MCF 10A (cell line): ENCODE data around the gene TF. TPM values are rescaled to one million over a fixed set of nuclear protein-coding genes. Genes with fewer than 3 reads are reported as not detected.
"Not testable (repeated sequence)": the region's sequence is repeated elsewhere in the genome, so short reads cannot be mapped to it uniquely, and the experiment has no call there.

Source experiments
- BruUV-seq: library from RNA; stranded (reverse); fragments of 400-500 nt; replicated peaks from 2 replicates; lab custom pipeline; 2021; lab: Mats Ljungman, UMichigan
- CTCF ChIA-PET: fragments of 300-600 bp; sonication (Branson Sonifier 250); formaldehyde crosslinking; extraction: SDS; loops from one replicate; lab custom pipeline; 2021; ENCODE audit warnings: antibody characterized with exemption, inconsistent platforms; lab: Yijun Ruan, JAX
- POLR2A ChIA-PET: fragments of 300-600, 350-650 bp; sonication (Branson Sonifier 250); formaldehyde crosslinking; extraction: SDS; loops from one replicate; lab custom pipeline; 2020; ENCODE audit warnings: antibody characterized with exemption, inconsistent platforms; lab: Yijun Ruan, JAX
- DNase-seq: peaks from one replicate; pipeline ENCODE4 v3.0.0-alpha.2; 2018; ENCODE audit not compliant: unreplicated experiment
- H3K27ac Mint-ChIP-seq: one replicate; pipeline ENCODE4 v1.8.0; 2022; ENCODE audit warnings: mild to moderate bottlenecking, low read depth, mixed read lengths; ENCODE audit not compliant: unreplicated experiment
- H3K27me3 Mint-ChIP-seq: one replicate; pipeline ENCODE4 v1.8.0; 2022; ENCODE audit warnings: mixed read lengths; ENCODE audit not compliant: insufficient read depth, unreplicated experiment
- H3K36me3 Mint-ChIP-seq: one replicate; pipeline ENCODE4 v1.8.0; 2022; ENCODE audit warnings: mild to moderate bottlenecking, moderate library complexity, mixed read lengths; ENCODE audit not compliant: insufficient read depth, unreplicated experiment
- H3K4me1 Mint-ChIP-seq: one replicate; pipeline ENCODE4 v1.8.0; 2022; ENCODE audit warnings: mixed read lengths; ENCODE audit not compliant: insufficient read depth, unreplicated experiment
- H3K4me3 Mint-ChIP-seq: one replicate; pipeline ENCODE4 v1.8.0; 2022; ENCODE audit warnings: mild to moderate bottlenecking, moderate library complexity, mixed read lengths; ENCODE audit not compliant: unreplicated experiment
- H3K9me3 Mint-ChIP-seq: one replicate; pipeline ENCODE4 v1.8.0; 2022; ENCODE audit warnings: mixed read lengths; ENCODE audit not compliant: unreplicated experiment
- intact Hi-C: fragments of 100-400 bp; cut with micrococcal nuclease; formaldehyde crosslinking; loops from 2 replicates; pipeline ENCODE4 v1.14.1; 2022
- total RNA-seq: library from RNA; stranded (reverse); gene quantifications from 2 replicates; pipeline ENCODE4 v1.2.3, GENCODE V29; 2022
- TF ChIP-seq, protein P1 (sequence below): fragments of 200-600 bp; IDR thresholded peaks from one replicate; pipeline ENCODE4 v1.8.0; 2022; ENCODE audit warnings: antibody characterized with exemption, mild to moderate bottlenecking; ENCODE audit not compliant: unreplicated experiment

The TF gene
- total RNA-seq, 1 experiment from 2014 or later = 0.19 TPM

DNA sequence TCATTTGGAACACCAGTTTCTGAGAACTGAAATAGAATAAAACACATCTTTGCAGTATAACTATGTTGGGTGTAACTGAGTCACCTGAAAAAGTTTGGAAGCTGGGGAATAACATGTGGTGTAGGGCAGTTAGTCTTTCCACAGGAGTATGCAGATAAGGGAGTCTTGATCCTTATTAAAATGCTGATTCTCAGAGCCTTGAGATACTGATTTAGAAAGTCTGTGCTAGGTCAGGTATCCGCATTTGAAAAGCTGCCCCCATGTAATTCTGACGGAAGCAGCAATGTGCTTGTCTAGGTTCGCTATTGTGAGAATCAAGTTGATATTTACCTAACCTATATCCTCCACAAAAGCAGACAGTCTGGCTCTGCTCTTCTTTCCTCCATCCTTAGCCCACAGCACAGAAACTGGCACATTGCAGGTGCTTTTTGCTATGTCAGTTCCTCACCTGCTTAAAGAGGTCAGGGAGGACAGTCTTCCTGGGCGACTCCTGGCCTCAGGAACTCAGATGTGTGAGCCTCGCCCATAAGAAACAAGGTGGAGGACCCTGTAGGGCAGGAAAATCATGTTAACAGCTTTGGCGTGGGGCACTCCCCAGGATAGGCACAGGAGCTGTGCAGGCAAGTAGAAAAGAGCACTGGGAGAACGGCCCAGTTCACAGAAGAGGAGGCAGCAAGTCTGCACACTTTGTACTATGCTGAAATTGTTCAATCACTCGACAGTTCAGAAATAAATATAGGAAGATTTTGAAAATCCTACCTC is 31.8 kb downstream of the TF start:
- TF ChIP-seq, protein P1, sequence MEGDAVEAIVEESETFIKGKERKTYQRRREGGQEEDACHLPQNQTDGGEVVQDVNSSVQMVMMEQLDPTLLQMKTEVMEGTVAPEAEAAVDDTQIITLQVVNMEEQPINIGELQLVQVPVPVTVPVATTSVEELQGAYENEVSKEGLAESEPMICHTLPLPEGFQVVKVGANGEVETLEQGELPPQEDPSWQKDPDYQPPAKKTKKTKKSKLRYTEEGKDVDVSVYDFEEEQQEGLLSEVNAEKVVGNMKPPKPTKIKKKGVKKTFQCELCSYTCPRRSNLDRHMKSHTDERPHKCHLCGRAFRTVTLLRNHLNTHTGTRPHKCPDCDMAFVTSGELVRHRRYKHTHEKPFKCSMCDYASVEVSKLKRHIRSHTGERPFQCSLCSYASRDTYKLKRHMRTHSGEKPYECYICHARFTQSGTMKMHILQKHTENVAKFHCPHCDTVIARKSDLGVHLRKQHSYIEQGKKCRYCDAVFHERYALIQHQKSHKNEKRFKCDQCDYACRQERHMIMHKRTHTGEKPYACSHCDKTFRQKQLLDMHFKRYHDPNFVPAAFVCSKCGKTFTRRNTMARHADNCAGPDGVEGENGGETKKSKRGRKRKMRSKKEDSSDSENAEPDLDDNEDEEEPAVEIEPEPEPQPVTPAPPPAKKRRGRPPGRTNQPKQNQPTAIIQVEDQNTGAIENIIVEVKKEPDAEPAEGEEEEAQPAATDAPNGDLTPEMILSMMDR = no peak
- H3K36me3 Mint-ChIP-seq = no peaks in the 10 kb centered on the region
- H3K4me1 Mint-ChIP-seq = no peaks in the 10 kb centered on the region
- BruUV-seq = no TSS peak
- no peak overlapping the region for H3K27ac Mint-ChIP-seq
- ChIA-PET POLR2A (no interaction called here), CTCF (no interaction called here)
- H3K4me3 Mint-ChIP-seq = no peak overlapping the region
- H3K27me3 Mint-ChIP-seq = peaks cover 75% of the 10 kb centered on the region
- intact Hi-C loops = no loop called here
- no peaks in the 10 kb centered on the region for H3K9me3 Mint-ChIP-seq
- DNase-seq = no peak

DNA sequence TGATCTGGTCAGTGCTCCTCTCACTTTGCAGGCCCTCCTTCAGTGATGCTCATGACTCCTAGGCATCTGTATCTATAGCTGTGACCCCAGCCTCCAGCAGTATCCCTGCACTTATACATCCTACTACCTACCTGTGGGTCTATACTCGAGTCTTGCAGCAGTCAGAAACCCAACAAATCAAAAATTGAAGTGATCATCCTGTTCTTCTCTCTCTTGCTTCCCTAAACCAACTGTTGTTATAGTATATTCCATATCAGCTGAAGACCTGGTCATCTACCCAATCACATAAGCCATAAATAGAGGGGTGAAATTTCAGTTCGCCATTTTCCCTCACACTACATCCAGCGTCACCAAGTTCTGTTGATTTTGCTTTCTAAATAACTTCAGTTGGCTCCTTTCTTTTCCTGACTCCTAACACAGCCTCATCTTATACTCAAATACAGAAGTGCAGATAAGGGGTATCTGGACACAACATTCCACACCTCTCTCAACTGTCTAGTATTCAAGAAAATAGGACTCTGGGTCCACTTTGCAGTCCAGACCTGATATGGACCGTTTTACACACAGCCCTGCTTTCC is 33.5 kb downstream of the TF start:
- no peak overlapping the region for H3K4me3 Mint-ChIP-seq
- H3K36me3 Mint-ChIP-seq = no peaks in the 10 kb centered on the region
- no peaks in the 10 kb centered on the region for H3K9me3 Mint-ChIP-seq
- intact Hi-C loops = no loop called here
- no peak overlapping the region for H3K27ac Mint-ChIP-seq
- TF ChIP-seq, protein P1 = no peak
- DNase-seq = no peak
- CTCF ChIA-PET = no interaction called here
- BruUV-seq = no TSS peak
- POLR2A ChIA-PET = no interaction called here
- no peaks in the 10 kb centered on the region for H3K4me1 Mint-ChIP-seq
- peaks cover 65% of the 10 kb centered on the region for H3K27me3 Mint-ChIP-seq

DNA sequence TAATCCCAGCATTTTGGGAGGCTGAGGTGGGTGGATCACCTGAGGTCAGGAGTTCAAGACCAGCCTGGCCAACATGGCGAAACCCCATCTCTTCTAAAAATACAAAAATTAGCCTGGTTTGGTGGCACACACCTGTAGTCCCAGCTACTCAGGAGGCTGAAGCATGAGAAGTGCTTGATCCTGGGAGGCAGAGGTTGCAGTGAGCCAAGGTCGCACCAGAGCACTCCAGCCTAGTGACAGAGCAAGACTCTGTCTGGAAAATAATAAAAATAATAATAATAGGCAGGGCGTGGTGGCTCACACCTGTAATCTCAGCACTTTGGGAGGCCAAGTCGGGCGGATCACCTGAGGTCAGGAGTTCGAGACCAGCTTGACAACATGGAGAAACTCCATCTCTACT is 34.6 kb downstream of the TF start:
- H3K4me1 Mint-ChIP-seq, H3K27ac Mint-ChIP-seq, H3K4me3 Mint-ChIP-seq, BruUV-seq, H3K36me3 Mint-ChIP-seq, H3K9me3 Mint-ChIP-seq, DNase-seq, intact Hi-C loops, POLR2A ChIA-PET: not testable (repeated sequence)
- CTCF ChIA-PET = interaction anchor here (0.7 to 1.2 kb wide), 2 partner anchors 15 to 27 kb away, joined by 3 to 4 read pairs; no protein-coding TSS in a partner anchor
- H3K27me3 Mint-ChIP-seq = peaks cover 56% of the 10 kb centered on the region

DNA sequence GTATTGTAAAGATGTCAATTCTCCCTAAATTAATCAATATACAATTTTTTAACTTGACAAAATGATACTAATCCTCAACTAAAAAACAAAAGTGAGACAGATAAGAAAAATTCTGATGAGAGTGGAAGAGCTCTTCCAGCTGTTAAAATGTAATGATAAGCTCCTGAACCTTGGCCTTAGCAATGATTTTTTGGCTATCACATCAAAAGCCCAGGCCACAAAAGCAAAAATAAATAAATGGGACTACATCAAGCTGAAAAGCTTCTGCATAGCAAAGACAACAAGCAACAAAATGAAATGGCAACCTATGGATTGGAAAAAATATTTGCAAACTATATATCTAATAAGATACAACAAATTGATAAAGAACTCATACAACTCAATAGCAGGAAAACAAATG is 35.4 kb downstream of the TF start:
- POLR2A ChIA-PET = interaction anchor here (0.7 to 0.8 kb wide), 2 partner anchors 119 to 187 kb away, joined by 3 read pairs; partner anchors contain the start of gene TOPBP1
- Mint-ChIP-seq H3K27ac (no peak overlapping the region), H3K27me3 (peaks cover 49% of the 10 kb centered on the region), H3K4me1 (no peaks in the 10 kb centered on the region), H3K9me3 (no peaks in the 10 kb centered on the region), H3K36me3 (no peaks in the 10 kb centered on the region), H3K4me3 (no peak overlapping the region)
- TF ChIP-seq, protein P1 = no peak
- DNase-seq = no peak
- CTCF ChIA-PET = interaction anchor here (0.7 to 1.2 kb wide), 3 partner anchors 14 to 63 kb away, joined by 3 to 4 read pairs (median 3); no protein-coding TSS in a partner anchor
- no TSS peak for BruUV-seq
- intact Hi-C loops = no loop called here
